HCT116 (cell line): ENCODE results near the gene NPR1. TPM values are rescaled to one million over a fixed set of nuclear protein-coding genes. Genes with fewer than 3 reads are reported as not detected.

Experiments
- ATAC-seq: fragments of 200-7000 bp; cut with Tn5 transposase; 2 replicates; pipeline ENCODE4 v1.9.1; 2020; ENCODE audit warnings: mild to moderate bottlenecking, moderate library complexity
- BruUV-seq: library from RNA; stranded (reverse); fragments of 400-500 nt; replicated peaks from 2 replicates; lab custom pipeline; 2021; lab: Mats Ljungman, UMichigan
- CTCF ChIA-PET: fragments of 300-600 bp; sonication (Branson Sonifier 250); formaldehyde crosslinking; loops from one replicate; lab custom pipeline; 2021; ENCODE audit warnings: antibody characterized with exemption; lab: Charles Lee
- POLR2A ChIA-PET: fragments of 300-600, 350-600 bp; sonication (Branson Sonifier 250); formaldehyde crosslinking; loops from one replicate; lab custom pipeline; 2021; ENCODE audit warnings: antibody characterized with exemption; lab: Charles Lee
- RAD21 ChIA-PET, 2 experiments: fragments of 300-600 bp; sonication (Branson Sonifier 250); formaldehyde crosslinking; loops; one replicate each; lab custom pipeline; 2023; ENCODE audit warnings: low total read pairs in 2 of 2; ENCODE audit not compliant: uncharacterized antibody in 2 of 2, unreplicated experiment in 2 of 2, low non-redundant PET in 1 of 2; lab: Charles Lee
- DNase-seq: peaks from one replicate; pipeline ENCODE4 v3.0.0-alpha.2; 2010; ENCODE audit warnings: low read depth, low spot score
- H2AFZ ChIP-seq: fragments of 200-600 bp; shearing (Covaris generic), sonication (generic); 2 replicates; pipeline ENCODE4 v1.6.1; 2017; ENCODE audit warnings: low read depth, mixed run types, mixed read lengths, antibody characterized with exemption, low read length; ENCODE audit not compliant: poor library complexity, severe bottlenecking
- H3K27ac ChIP-seq: 2 replicates; pipeline ENCODE4 v1.5.1; 2012; ENCODE audit warnings: low read depth, low read length
- H3K27me3 ChIP-seq: fragments of 200-600 bp; sonication (generic); 2 replicates; pipeline ENCODE4 v1.6.1; 2016; ENCODE audit warnings: mixed run types, low read length, mixed read lengths; ENCODE audit not compliant: insufficient read depth
- H3K36me3 ChIP-seq, 2 experiments: fragments of 200-500 bp in 1 of 2; fragments of 200-600 bp in 1 of 2; sonication (Bioruptor generic) in 1 of 2; sonication (generic) in 1 of 2; 2 replicates each; pipeline versions ENCODE4 v1.5.1 to v1.6.1; 2014 to 2016; ENCODE audit warnings: low read length in 2 of 2, inconsistent platforms in 1 of 2, mixed read lengths in 1 of 2, mixed run types in 1 of 2; ENCODE audit not compliant: insufficient read depth in 2 of 2, control insufficient read depth in 1 of 2
- H3K4me1 ChIP-seq, 2 experiments: fragments of 200-600 bp in 1 of 2; sonication (generic) in 1 of 2; 2 replicates each; pipeline versions ENCODE4 v1.5.1 to v1.6.1; 2012 to 2017; ENCODE audit warnings: low read length in 2 of 2, inconsistent platforms in 1 of 2, mild to moderate bottlenecking in 1 of 2, mixed read lengths in 1 of 2, mixed run types in 1 of 2, moderate library complexity in 1 of 2; ENCODE audit not compliant: insufficient read depth in 2 of 2, control insufficient read depth in 1 of 2
- H3K4me2 ChIP-seq: fragments of 200-600 bp; sonication (generic); 2 replicates; pipeline ENCODE4 v1.6.1; 2017; ENCODE audit warnings: mixed run types, low read length, mixed read lengths
- H3K4me3 ChIP-seq, 2 experiments: fragments of 200-600 bp in 1 of 2; sonication (generic) in 1 of 2; replicated peaks in 1 of 2; 2 replicates each; pipeline ENCODE4 v1.5.1; 2011 to 2016; ENCODE audit warnings: low read length in 2 of 2, control low read depth in 1 of 2, low read depth in 1 of 2, mild to moderate bottlenecking in 1 of 2, mixed read lengths in 1 of 2, mixed run types in 1 of 2
- H3K79me2 ChIP-seq: fragments of 200-600 bp; sonication (generic); 2 replicates; pipeline ENCODE4 v1.6.1; 2017; ENCODE audit warnings: mild to moderate bottlenecking, mixed run types, low read length, moderate library complexity, mixed read lengths; ENCODE audit not compliant: insufficient read depth
- H3K9ac ChIP-seq: fragments of 200-600 bp; sonication (generic); 2 replicates; pipeline ENCODE4 v1.6.1; 2016; ENCODE audit warnings: low read length, mixed read lengths
- H3K9me2 ChIP-seq: fragments of 200-600 bp; sonication (generic), shearing (Covaris generic); 2 replicates; pipeline ENCODE4 v1.6.1; 2017; ENCODE audit warnings: mixed run types, mild to moderate bottlenecking, moderate library complexity; ENCODE audit not compliant: insufficient read depth
- H3K9me3 ChIP-seq, 2 experiments: fragments of 200-500 bp in 1 of 2; fragments of 200-600 bp in 1 of 2; sonication (Bioruptor generic) in 1 of 2; sonication (generic) in 1 of 2; 2 replicates each; pipeline ENCODE4 v1.6.1; 2014 to 2017; ENCODE audit warnings: low read length in 2 of 2, mixed read lengths in 2 of 2, inconsistent platforms in 1 of 2, low read depth in 1 of 2, mild to moderate bottlenecking in 1 of 2, mixed run types in 1 of 2, moderate library complexity in 1 of 2; ENCODE audit not compliant: control insufficient read depth in 1 of 2, insufficient read depth in 1 of 2
- H4K20me1 ChIP-seq: fragments of 200-600 bp; sonication (generic), shearing (Covaris generic); 2 replicates; pipeline ENCODE4 v1.6.1; 2017; ENCODE audit warnings: mixed run types, mild to moderate bottlenecking, moderate library complexity; ENCODE audit not compliant: insufficient read depth
- CBX3 ChIP-seq: IDR thresholded peaks from 2 replicates; pipeline ENCODE4 v1.6.1; 2012; ENCODE audit warnings: low read depth
- CTCF ChIP-seq, 3 experiments: fragments of 200-600 bp in 1 of 3; sonication (generic) in 1 of 3; IDR thresholded peaks in 2 of 3; conservative IDR thresholded peaks in 1 of 3; 2 replicates each; pipeline ENCODE4 v1.5.1; 2012 to 2017; ENCODE audit warnings: low read depth in 2 of 3, low read length in 2 of 3, antibody characterized with exemption in 1 of 3, borderline replicate concordance in 1 of 3, control low read depth in 1 of 3, mild to moderate bottlenecking in 1 of 3, mixed read lengths in 1 of 3, mixed run types in 1 of 3, moderate library complexity in 1 of 3; ENCODE audit not compliant: insufficient read depth in 1 of 3
- EGR1 ChIP-seq: IDR thresholded peaks from 2 replicates; pipeline ENCODE4 v1.6.1; 2012; ENCODE audit warnings: low read depth
- FOSL1 ChIP-seq: IDR thresholded peaks from 2 replicates; pipeline ENCODE4 v1.6.1; 2012; ENCODE audit warnings: low read depth
- JUND ChIP-seq: IDR thresholded peaks from 2 replicates; pipeline ENCODE4 v1.6.1; 2012
- MAX ChIP-seq: IDR thresholded peaks from 2 replicates; pipeline ENCODE4 v1.6.1; 2012
- POLR2A ChIP-seq: IDR thresholded peaks from 2 replicates; pipeline ENCODE4 v1.7.0; 2011; ENCODE audit warnings: borderline replicate concordance; ENCODE audit not compliant: insufficient read depth, insufficient read length; ENCODE audit errors: extremely low read depth
- RAD21 ChIP-seq: IDR thresholded peaks from 2 replicates; pipeline ENCODE4 v1.6.1; 2012; ENCODE audit warnings: low read depth, mild to moderate bottlenecking
- REST ChIP-seq: IDR thresholded peaks from 2 replicates; pipeline ENCODE4 v1.6.1; 2012; ENCODE audit warnings: low read depth
- ZBTB33 ChIP-seq: IDR thresholded peaks from 2 replicates; pipeline ENCODE4 v1.6.1; 2011; ENCODE audit warnings: mild to moderate bottlenecking, low read length, moderate library complexity; ENCODE audit not compliant: insufficient replicate concordance; ENCODE audit errors: extremely low read depth
- ZFX ChIP-seq: fragments of 450-650 bp; IDR thresholded peaks from 2 replicates; pipeline ENCODE4 v1.6.1; 2017
- intact Hi-C: fragments of 100-400 bp; cut with micrococcal nuclease; formaldehyde crosslinking; loops from 2 replicates; pipeline ENCODE4 v1.10.0; 2022
- total RNA-seq: library from RNA; stranded (reverse); gene quantifications from one replicate; pipeline ENCODE4 v1.2.1, GENCODE V29; 2021; ENCODE audit not compliant: unreplicated experiment

The NPR1 gene
- total RNA-seq, 1 experiment from 2014 or later: 0.07 TPM

GRCh38 chr1:153698923-153699714, 20.6 kb downstream of the NPR1 start:
- RAD21 ChIA-PET: no interaction called here
- no peaks in the 10 kb centered on the region for H3K27me3 ChIP-seq
- no peaks in the 10 kb centered on the region for H3K36me3 ChIP-seq
- ATAC-seq (peak; percentile 44), DNase-seq (no peak)
- no peak overlapping the region for H2AFZ ChIP-seq
- H4K20me1 ChIP-seq: no peaks in the 10 kb centered on the region
- no peak overlapping the region for H3K9ac ChIP-seq
- H3K9me3 ChIP-seq: no peaks in the 10 kb centered on the region
- TF ChIP-seq FOSL1 (no peak), CTCF (IDR thresholded peaks at IDR 0.05 in 2 of 3, conservative IDR thresholded peaks at IDR 0.05 in 1 of 3; ENCODE audit: borderline replicate concordance in 1 of 3, insufficient read depth in 1 of 3, low read depth in 2 of 3, low read length in 2 of 3) (no peak), POLR2A (no peak), RAD21 (no peak), EGR1 (no peak)
- CTCF ChIA-PET: no interaction called here
- no TSS peak for BruUV-seq
- H3K4me3 ChIP-seq: no peak overlapping the region
- peaks cover 2 to 22% of the 10 kb centered on the region in 2 experiments; a peak in 2 of 4 replicates for H3K4me1 ChIP-seq
- no peaks in the 10 kb centered on the region for H3K79me2 ChIP-seq
- no peak overlapping the region for H3K27ac ChIP-seq
- H3K4me2 ChIP-seq: no peak overlapping the region
- no peaks in the 10 kb centered on the region for H3K9me2 ChIP-seq
- intact Hi-C loops: no loop called here
- POLR2A ChIA-PET: interaction anchor here (1.3 kb wide), 1 partner anchor 10 kb away, joined by 4 read pairs; no protein-coding TSS in a partner anchor

GRCh38 chr1:153699768-153700167, 21.3 kb downstream of the NPR1 start:
- no peak overlapping the region for H3K9ac ChIP-seq
- no peak overlapping the region for H2AFZ ChIP-seq
- H3K9me2 ChIP-seq: no peaks in the 10 kb centered on the region
- POLR2A ChIA-PET: no interaction called here
- intact Hi-C loops: no loop called here
- no peak for DNase-seq
- RAD21 ChIA-PET: no interaction called here
- CTCF ChIA-PET: no interaction called here
- no peaks in the 10 kb centered on the region for H3K36me3 ChIP-seq
- no peaks in the 10 kb centered on the region for H3K27me3 ChIP-seq
- no peak for ATAC-seq
- no peaks in the 10 kb centered on the region for H4K20me1 ChIP-seq
- no peak overlapping the region for H3K27ac ChIP-seq
- H3K4me3 ChIP-seq: no peak overlapping the region
- H3K9me3 ChIP-seq: no peaks in the 10 kb centered on the region
- no peak overlapping the region for H3K4me2 ChIP-seq
- no peaks in the 10 kb centered on the region for H3K79me2 ChIP-seq
- H3K4me1 ChIP-seq: peaks cover 2 to 22% of the 10 kb centered on the region in 2 experiments; a peak in 2 of 4 replicates
- no TSS peak for BruUV-seq
- TF ChIP-seq FOSL1: no peak
- no peak for TF ChIP-seq CBX3
- TF ChIP-seq ZFX: no peak
- TF ChIP-seq RAD21: no peak
- TF ChIP-seq JUND: no peak
- no peak for TF ChIP-seq MAX
- no peak for TF ChIP-seq ZBTB33
- no peak for TF ChIP-seq POLR2A
- no peak for TF ChIP-seq REST
